GM12878 (cell line): Measurements from ENCODE around the gene RIPOR3. TPM values are rescaled to one million over a fixed set of nuclear protein-coding genes. Genes with fewer than 3 reads are reported as not detected.

Experiments used
- DPF2 ChIP-seq: fragments of 450-650 bp; IDR thresholded peaks from 2 replicates; pipeline ENCODE4 v1.6.1; 2017; ENCODE audit warnings: mild to moderate bottlenecking
- RCOR1 ChIP-seq: conservative IDR thresholded peaks from 2 replicates; pipeline ENCODE4 v1.6.1; 2012; ENCODE audit warnings: low read depth, low read length, improper control_type of control experiment
- polyA plus RNA-seq, 11 experiments: library from polyadenylated mRNA; depleted of rRNA in 4 of 11; unstranded in 6 of 11; stranded (reverse) in 5 of 11; fragments of >200 nt; fragmentation: Nextera tagmentation in 4 of 11; fragmentation: Illumina TruSeq in 1 of 11; extraction: Ambion mirVana in 4 of 11; extraction: Trizol in 1 of 11; gene quantifications; 1 replicate in 1 of 11; 2 replicates in 10 of 11; pipeline versions ENCODE4 v1.2.1 to v1.2.3, GENCODE V29; 2011 to 2016; ENCODE audit warnings: inconsistent platforms in 2 of 11, missing spikeins in 2 of 11, low read depth in 1 of 11
- total RNA-seq, 4 experiments: library from RNA; depleted of rRNA in 3 of 4; stranded (reverse); fragments of >200 nt in 3 of 4; fragmentation: Illumina TruSeq in 1 of 4; extraction: Trizol in 1 of 4; gene quantifications; 2 replicates each; pipeline versions ENCODE4 v1.2.1 to v1.2.3, GENCODE V29; 2013 to 2021
- TF ChIP-seq, protein P1 (sequence below): fragments of 450-650 bp; formaldehyde crosslinking; IDR thresholded peaks from 2 replicates; pipeline ENCODE4 v1.5.0; 2022; ENCODE audit warnings: mild to moderate bottlenecking, missing genetic modification characterization
- TF ChIP-seq, protein P2 (sequence below): fragments of 450-650 bp; IDR thresholded peaks from 2 replicates; pipeline ENCODE4 v1.6.1; 2016; ENCODE audit warnings: mild to moderate bottlenecking
- TF ChIP-seq, protein P3 (sequence below): IDR thresholded peaks from 2 replicates; pipeline ENCODE4 v1.6.1; 2011; ENCODE audit warnings: low read depth, low read length, improper control_type of control experiment, borderline replicate concordance

Gene RIPOR3
- total and polyA plus RNA-seq, 10 of the 15 experiments (the other 5 are each of a cell fraction or from before 2014, with no cell fraction given): 0.04 to 0.55 (median 0.12) TPM; not detected in 6

DNA sequence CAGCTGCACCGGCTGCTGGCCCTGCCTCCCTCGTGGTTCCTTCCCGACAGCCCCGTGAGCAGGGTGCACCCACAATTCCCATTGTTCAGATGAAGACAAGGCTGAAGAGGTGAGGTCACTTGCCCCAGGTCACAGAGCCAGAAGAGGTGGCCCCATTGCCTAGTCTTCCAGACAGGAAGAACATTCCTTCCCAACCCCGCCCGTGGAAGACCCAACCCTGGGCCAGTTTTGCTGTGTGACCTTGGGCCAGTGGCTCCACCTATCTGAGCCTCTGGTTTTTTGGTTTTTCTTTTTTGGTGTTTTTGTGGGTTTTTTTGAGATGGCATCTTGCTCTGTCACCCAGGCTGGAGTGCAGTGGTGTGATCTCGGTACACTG is 61.7 kb downstream of the RIPOR3 start (continued):
- TF ChIP-seq, protein P1, sequence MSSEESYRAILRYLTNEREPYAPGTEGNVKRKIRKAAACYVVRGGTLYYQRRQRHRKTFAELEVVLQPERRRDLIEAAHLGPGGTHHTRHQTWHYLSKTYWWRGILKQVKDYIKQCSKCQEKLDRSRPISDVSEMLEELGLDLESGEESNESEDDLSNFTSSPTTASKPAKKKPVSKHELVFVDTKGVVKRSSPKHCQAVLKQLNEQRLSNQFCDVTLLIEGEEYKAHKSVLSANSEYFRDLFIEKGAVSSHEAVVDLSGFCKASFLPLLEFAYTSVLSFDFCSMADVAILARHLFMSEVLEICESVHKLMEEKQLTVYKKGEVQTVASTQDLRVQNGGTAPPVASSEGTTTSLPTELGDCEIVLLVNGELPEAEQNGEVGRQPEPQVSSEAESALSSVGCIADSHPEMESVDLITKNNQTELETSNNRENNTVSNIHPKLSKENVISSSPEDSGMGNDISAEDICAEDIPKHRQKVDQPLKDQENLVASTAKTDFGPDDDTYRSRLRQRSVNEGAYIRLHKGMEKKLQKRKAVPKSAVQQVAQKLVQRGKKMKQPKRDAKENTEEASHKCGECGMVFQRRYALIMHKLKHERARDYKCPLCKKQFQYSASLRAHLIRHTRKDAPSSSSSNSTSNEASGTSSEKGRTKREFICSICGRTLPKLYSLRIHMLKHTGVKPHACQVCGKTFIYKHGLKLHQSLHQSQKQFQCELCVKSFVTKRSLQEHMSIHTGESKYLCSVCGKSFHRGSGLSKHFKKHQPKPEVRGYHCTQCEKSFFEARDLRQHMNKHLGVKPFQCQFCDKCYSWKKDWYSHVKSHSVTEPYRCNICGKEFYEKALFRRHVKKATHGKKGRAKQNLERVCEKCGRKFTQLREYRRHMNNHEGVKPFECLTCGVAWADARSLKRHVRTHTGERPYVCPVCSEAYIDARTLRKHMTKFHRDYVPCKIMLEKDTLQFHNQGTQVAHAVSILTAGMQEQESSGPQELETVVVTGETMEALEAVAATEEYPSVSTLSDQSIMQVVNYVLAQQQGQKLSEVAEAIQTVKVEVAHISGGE: no peak
- TF ChIP-seq, protein P2, sequence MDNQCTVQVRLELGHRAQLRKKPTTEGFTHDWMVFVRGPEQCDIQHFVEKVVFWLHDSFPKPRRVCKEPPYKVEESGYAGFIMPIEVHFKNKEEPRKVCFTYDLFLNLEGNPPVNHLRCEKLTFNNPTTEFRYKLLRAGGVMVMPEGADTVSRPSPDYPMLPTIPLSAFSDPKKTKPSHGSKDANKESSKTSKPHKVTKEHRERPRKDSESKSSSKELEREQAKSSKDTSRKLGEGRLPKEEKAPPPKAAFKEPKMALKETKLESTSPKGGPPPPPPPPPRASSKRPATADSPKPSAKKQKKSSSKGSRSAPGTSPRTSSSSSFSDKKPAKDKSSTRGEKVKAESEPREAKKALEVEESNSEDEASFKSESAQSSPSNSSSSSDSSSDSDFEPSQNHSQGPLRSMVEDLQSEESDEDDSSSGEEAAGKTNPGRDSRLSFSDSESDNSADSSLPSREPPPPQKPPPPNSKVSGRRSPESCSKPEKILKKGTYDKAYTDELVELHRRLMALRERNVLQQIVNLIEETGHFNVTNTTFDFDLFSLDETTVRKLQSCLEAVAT: no peak
- TF ChIP-seq, protein P3, sequence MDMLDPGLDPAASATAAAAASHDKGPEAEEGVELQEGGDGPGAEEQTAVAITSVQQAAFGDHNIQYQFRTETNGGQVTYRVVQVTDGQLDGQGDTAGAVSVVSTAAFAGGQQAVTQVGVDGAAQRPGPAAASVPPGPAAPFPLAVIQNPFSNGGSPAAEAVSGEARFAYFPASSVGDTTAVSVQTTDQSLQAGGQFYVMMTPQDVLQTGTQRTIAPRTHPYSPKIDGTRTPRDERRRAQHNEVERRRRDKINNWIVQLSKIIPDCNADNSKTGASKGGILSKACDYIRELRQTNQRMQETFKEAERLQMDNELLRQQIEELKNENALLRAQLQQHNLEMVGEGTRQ: no peak
- TF ChIP-seq DPF2 (no peak), RCOR1 (no peak)
